ENCODE measurements around the gene MID2. TPM values are rescaled to one million over a fixed set of nuclear protein-coding genes. Genes with fewer than 3 reads are reported as not detected.

The MID2 gene
- total RNA-seq, 1 donor from 2014 or later, result 17.7 TPM

- Histone ChIP-seq H3K36me3 (ENCODE audit: control insufficient read depth in 3 of 3, insufficient read depth in 3 of 3, low read length in 3 of 3) (no peaks in the 10 kb centered on the region), H3K27me3 (ENCODE audit: control insufficient read depth in 3 of 3, insufficient read depth in 3 of 3, low read length in 3 of 3) (no peaks in the 10 kb centered on the region), H3K4me3 (ENCODE audit: low read length in 3 of 3) (no peak overlapping the region), H3K27ac (ENCODE audit: low read depth, low read length) (no peak overlapping the region), H3K4me1 (ENCODE audit: control insufficient read depth in 3 of 3, insufficient read depth in 3 of 3, low read length in 3 of 3) (peaks cover 4 to 7% (median 5%) of the 10 kb centered on the region in 3 donors), H3K9ac (ENCODE audit: low read depth in 1 of 3, low read length in 3 of 3) (no peak overlapping the region), H3K9me3 (ENCODE audit: control insufficient read depth in 3 of 3, low read length in 3 of 3) (peaks cover 0 to 2% (median 0%) of the 10 kb centered on the region in 3 donors)
Measured at GRCh38 chrX:107823042-107823441, 2.6 kb upstream of the MID2 start.

GRCh38 chrX:107823456-107823855, 2.2 kb upstream of the MID2 start:
- Histone ChIP-seq H3K9me3 (ENCODE audit: control insufficient read depth in 3 of 3, low read length in 3 of 3) (peaks cover 0 to 2% (median 0%) of the 10 kb centered on the region in 3 donors), H3K36me3 (ENCODE audit: control insufficient read depth in 3 of 3, insufficient read depth in 3 of 3, low read length in 3 of 3) (no peaks in the 10 kb centered on the region), H3K4me3 (ENCODE audit: low read length in 3 of 3) (no peak overlapping the region), H3K27me3 (ENCODE audit: control insufficient read depth in 3 of 3, insufficient read depth in 3 of 3, low read length in 3 of 3) (no peaks in the 10 kb centered on the region), H3K4me1 (ENCODE audit: control insufficient read depth in 3 of 3, insufficient read depth in 3 of 3, low read length in 3 of 3) (peaks cover 4 to 7% (median 6%) of the 10 kb centered on the region in 3 donors), H3K9ac (ENCODE audit: low read depth in 1 of 3, low read length in 3 of 3) (no peak overlapping the region), H3K27ac (ENCODE audit: low read depth, low read length) (no peak overlapping the region)

- H3K27ac ChIP-seq (ENCODE audit: low read depth, low read length), result peak overlapping the region; percentile 68
- H3K36me3 ChIP-seq (ENCODE audit: control insufficient read depth in 3 of 3, insufficient read depth in 3 of 3, low read length in 3 of 3), result no peaks in the 10 kb centered on the region
- peak overlapping the region; percentile 66 to 85 (median 81) for H3K9ac ChIP-seq (ENCODE audit: low read depth in 1 of 3, low read length in 3 of 3)
- peak overlapping the region; percentile 57 to 76 (median 70) for H3K4me3 ChIP-seq (ENCODE audit: low read length in 3 of 3)
- H3K9me3 ChIP-seq (ENCODE audit: control insufficient read depth in 3 of 3, low read length in 3 of 3), result no peaks in the 10 kb centered on the region
- peaks cover 4 to 7% (median 7%) of the 10 kb centered on the region in 3 donors for H3K4me1 ChIP-seq (ENCODE audit: control insufficient read depth in 3 of 3, insufficient read depth in 3 of 3, low read length in 3 of 3)
- no peaks in the 10 kb centered on the region for H3K27me3 ChIP-seq (ENCODE audit: control insufficient read depth in 3 of 3, insufficient read depth in 3 of 3, low read length in 3 of 3)
Measured at GRCh38 chrX:107826238-107827029, 768 bp downstream of the MID2 start.

- Histone ChIP-seq H3K36me3 (ENCODE audit: control insufficient read depth in 3 of 3, insufficient read depth in 3 of 3, low read length in 3 of 3) (no peaks in the 10 kb centered on the region), H3K27ac (ENCODE audit: low read depth, low read length) (peak overlapping the region; percentile 68), H3K9ac (ENCODE audit: low read depth in 1 of 3, low read length in 3 of 3) (peak overlapping the region; percentile 66 to 85 (median 74)), H3K4me3 (ENCODE audit: low read length in 3 of 3) (peak overlapping the region; percentile 57 to 76 (median 66)), H3K4me1 (ENCODE audit: control insufficient read depth in 3 of 3, insufficient read depth in 3 of 3, low read length in 3 of 3) (peaks cover 4 to 7% (median 7%) of the 10 kb centered on the region in 3 donors), H3K9me3 (ENCODE audit: control insufficient read depth in 3 of 3, low read length in 3 of 3) (no peaks in the 10 kb centered on the region), H3K27me3 (ENCODE audit: control insufficient read depth in 3 of 3, insufficient read depth in 3 of 3, low read length in 3 of 3) (no peaks in the 10 kb centered on the region)
Measured at GRCh38 chrX:107827030-107827831, 1.6 kb downstream of the MID2 start.

- Histone ChIP-seq H3K27me3 (ENCODE audit: control insufficient read depth in 3 of 3, insufficient read depth in 3 of 3, low read length in 3 of 3) (no peaks in the 10 kb centered on the region), H3K27ac (ENCODE audit: low read depth, low read length) (no peak overlapping the region), H3K4me3 (ENCODE audit: low read length in 3 of 3) (no peak overlapping the region), H3K9ac (ENCODE audit: low read depth in 1 of 3, low read length in 3 of 3) (peak overlapping the region in 1 of 3 donors; percentile 8), H3K4me1 (ENCODE audit: control insufficient read depth in 3 of 3, insufficient read depth in 3 of 3, low read length in 3 of 3) (peaks cover 4 to 7% (median 7%) of the 10 kb centered on the region in 3 donors), H3K36me3 (ENCODE audit: control insufficient read depth in 3 of 3, insufficient read depth in 3 of 3, low read length in 3 of 3) (no peaks in the 10 kb centered on the region), H3K9me3 (ENCODE audit: control insufficient read depth in 3 of 3, low read length in 3 of 3) (no peaks in the 10 kb centered on the region)
Measured at GRCh38 chrX:107827852-107828251, 2.2 kb downstream of the MID2 start.

GRCh38 chrX:107829878-107830277, 4.2 kb downstream of the MID2 start:
- Histone ChIP-seq H3K27ac (ENCODE audit: low read depth, low read length) (no peak overlapping the region), H3K4me1 (ENCODE audit: control insufficient read depth in 3 of 3, insufficient read depth in 3 of 3, low read length in 3 of 3) (peaks cover 4 to 7% (median 7%) of the 10 kb centered on the region in 3 donors), H3K9me3 (ENCODE audit: control insufficient read depth in 3 of 3, low read length in 3 of 3) (no peaks in the 10 kb centered on the region), H3K36me3 (ENCODE audit: control insufficient read depth in 3 of 3, insufficient read depth in 3 of 3, low read length in 3 of 3) (no peaks in the 10 kb centered on the region), H3K4me3 (ENCODE audit: low read length in 3 of 3) (no peak overlapping the region), H3K9ac (ENCODE audit: low read depth in 1 of 3, low read length in 3 of 3) (no peak overlapping the region), H3K27me3 (ENCODE audit: control insufficient read depth in 3 of 3, insufficient read depth in 3 of 3, low read length in 3 of 3) (no peaks in the 10 kb centered on the region)

GRCh38 chrX:107831071-107831730, 5.5 kb downstream of the MID2 start:
- Histone ChIP-seq H3K36me3 (ENCODE audit: control insufficient read depth in 3 of 3, insufficient read depth in 3 of 3, low read length in 3 of 3) (no peaks in the 10 kb centered on the region), H3K27me3 (ENCODE audit: control insufficient read depth in 3 of 3, insufficient read depth in 3 of 3, low read length in 3 of 3) (no peaks in the 10 kb centered on the region), H3K4me1 (ENCODE audit: control insufficient read depth in 3 of 3, insufficient read depth in 3 of 3, low read length in 3 of 3) (peaks cover 4 to 7% (median 6%) of the 10 kb centered on the region in 3 donors), H3K4me3 (ENCODE audit: low read length in 3 of 3) (no peak overlapping the region), H3K27ac (ENCODE audit: low read depth, low read length) (no peak overlapping the region), H3K9ac (ENCODE audit: low read depth in 1 of 3, low read length in 3 of 3) (no peak overlapping the region), H3K9me3 (ENCODE audit: control insufficient read depth in 3 of 3, low read length in 3 of 3) (no peaks in the 10 kb centered on the region)

GRCh38 chrX:107834275-107835201, 8.9 kb downstream of the MID2 start:
- no peak overlapping the region for H3K4me3 ChIP-seq (ENCODE audit: low read length in 3 of 3)
- H3K9me3 ChIP-seq (ENCODE audit: control insufficient read depth in 3 of 3, low read length in 3 of 3), result no peaks in the 10 kb centered on the region
- no peak overlapping the region for H3K27ac ChIP-seq (ENCODE audit: low read depth, low read length)
- no peaks in the 10 kb centered on the region for H3K36me3 ChIP-seq (ENCODE audit: control insufficient read depth in 3 of 3, insufficient read depth in 3 of 3, low read length in 3 of 3)
- no peak overlapping the region for H3K9ac ChIP-seq (ENCODE audit: low read depth in 1 of 3, low read length in 3 of 3)
- H3K27me3 ChIP-seq (ENCODE audit: control insufficient read depth in 3 of 3, insufficient read depth in 3 of 3, low read length in 3 of 3), result no peaks in the 10 kb centered on the region
- H3K4me1 ChIP-seq (ENCODE audit: control insufficient read depth in 3 of 3, insufficient read depth in 3 of 3, low read length in 3 of 3), result no peaks in the 10 kb centered on the region

- H3K36me3 ChIP-seq (ENCODE audit: control insufficient read depth in 3 of 3, insufficient read depth in 3 of 3, low read length in 3 of 3), result peaks cover 4 to 7% (median 4%) of the 10 kb centered on the region in 3 donors
- H3K27me3 ChIP-seq (ENCODE audit: control insufficient read depth in 3 of 3, insufficient read depth in 3 of 3, low read length in 3 of 3), result peaks cover 0 to 3% (median 0%) of the 10 kb centered on the region in 3 donors
- H3K9me3 ChIP-seq (ENCODE audit: control insufficient read depth in 3 of 3, low read length in 3 of 3), result no peaks in the 10 kb centered on the region
- no peak overlapping the region for H3K9ac ChIP-seq (ENCODE audit: low read depth in 1 of 3, low read length in 3 of 3)
- no peak overlapping the region for H3K27ac ChIP-seq (ENCODE audit: low read depth, low read length)
- no peak overlapping the region for H3K4me3 ChIP-seq (ENCODE audit: low read length in 3 of 3)
- H3K4me1 ChIP-seq (ENCODE audit: control insufficient read depth in 3 of 3, insufficient read depth in 3 of 3, low read length in 3 of 3), result no peaks in the 10 kb centered on the region
Measured at GRCh38 chrX:107836958-107837357, 11.3 kb downstream of the MID2 start.
